Astrocyte (in vitro differentiated cells and primary cell): ENCODE results near the gene RIMBP2. TPM values are rescaled to one million over a fixed set of nuclear protein-coding genes. Genes with fewer than 3 reads are reported as not detected.

Source experiments
- DNase-seq: peaks from one replicate; pipeline ENCODE4 v3.0.0-alpha.2; 2010; ENCODE audit warnings: low read depth
- FAIRE-seq: peaks from 2 replicates; lab custom pipeline; 2011; peaks lifted over from hg19 to GRCh38; lab: Jason Lieb, UNC
- H2AFZ ChIP-seq: 2 replicates; pipeline ENCODE4 v1.6.0; 2012; ENCODE audit warnings: low read depth, low read length, inconsistent platforms
- H3K27ac ChIP-seq: 2 replicates; pipeline ENCODE4 v1.5.1; 2011; ENCODE audit warnings: low read depth, low read length, inconsistent platforms
- H3K27me3 ChIP-seq: 2 replicates; pipeline ENCODE4 v1.6.0; 2011; ENCODE audit warnings: low read length, inconsistent platforms; ENCODE audit not compliant: insufficient read depth
- H3K36me3 ChIP-seq: 2 replicates; pipeline ENCODE4 v1.5.1; 2011; ENCODE audit warnings: low read length, inconsistent platforms; ENCODE audit not compliant: insufficient read depth
- H3K4me1 ChIP-seq: 2 replicates; pipeline ENCODE4 v1.5.1; 2011; ENCODE audit warnings: low read length, inconsistent platforms; ENCODE audit not compliant: insufficient read depth
- H3K4me2 ChIP-seq: 2 replicates; pipeline ENCODE4 v1.6.0; 2012; ENCODE audit warnings: low read length, inconsistent platforms
- H3K4me3 ChIP-seq: 2 replicates; pipeline ENCODE4 v1.5.1; 2011; ENCODE audit warnings: low read depth, mild to moderate bottlenecking, low read length, inconsistent platforms; ENCODE audit not compliant: insufficient read depth
- H3K79me2 ChIP-seq: 2 replicates; pipeline ENCODE4 v1.6.0; 2012; ENCODE audit warnings: mild to moderate bottlenecking, low read length, inconsistent platforms; ENCODE audit not compliant: insufficient read depth
- H3K9ac ChIP-seq: 2 replicates; pipeline ENCODE4 v1.6.0; 2012; ENCODE audit warnings: mild to moderate bottlenecking, low read length, inconsistent platforms
- H3K9me3 ChIP-seq: 2 replicates; pipeline ENCODE4 v1.5.1; 2012; ENCODE audit warnings: low read depth, mild to moderate bottlenecking, low read length, inconsistent platforms; ENCODE audit not compliant: insufficient read depth
- H4K20me1 ChIP-seq: 2 replicates; pipeline ENCODE4 v1.6.0; 2012; ENCODE audit warnings: low read length, inconsistent platforms; ENCODE audit not compliant: insufficient read depth
- H3K27ac Mint-ChIP-seq: one replicate; pipeline ENCODE4 v1.8.0; 2021; ENCODE audit warnings: mild to moderate bottlenecking, mixed read lengths; ENCODE audit not compliant: unreplicated experiment
- H3K27me3 Mint-ChIP-seq: one replicate; pipeline ENCODE4 v1.8.0; 2021; ENCODE audit warnings: low read depth, mixed read lengths; ENCODE audit not compliant: unreplicated experiment
- H3K36me3 Mint-ChIP-seq: one replicate; pipeline ENCODE4 v1.8.0; 2021; ENCODE audit warnings: low read depth, mixed read lengths; ENCODE audit not compliant: unreplicated experiment
- H3K4me1 Mint-ChIP-seq: one replicate; pipeline ENCODE4 v1.8.0; 2021; ENCODE audit warnings: low read depth, mixed read lengths; ENCODE audit not compliant: unreplicated experiment
- H3K4me3 Mint-ChIP-seq: one replicate; pipeline ENCODE4 v1.8.0; 2021; ENCODE audit warnings: mild to moderate bottlenecking, moderate library complexity, mixed read lengths; ENCODE audit not compliant: unreplicated experiment
- H3K9me3 Mint-ChIP-seq: one replicate; pipeline ENCODE4 v1.8.0; 2021; ENCODE audit warnings: mild to moderate bottlenecking, mixed read lengths; ENCODE audit not compliant: unreplicated experiment
- EZH2 ChIP-seq: IDR thresholded peaks from 2 replicates; pipeline ENCODE4 v1.6.1; 2012; ENCODE audit warnings: mild to moderate bottlenecking, low read length, inconsistent platforms; ENCODE audit not compliant: insufficient read depth
- total RNA-seq: library from RNA; stranded (reverse); gene quantifications from 2 replicates; pipeline ENCODE4 v1.2.1, GENCODE V29; 2021
- TF ChIP-seq, protein P1 (sequence below): IDR thresholded peaks from 2 replicates; pipeline ENCODE4 v1.5.1; 2011; ENCODE audit warnings: low read depth, mild to moderate bottlenecking, inconsistent platforms, low read length, moderate library complexity; ENCODE audit not compliant: insufficient read depth

Gene RIMBP2
- total RNA-seq, 1 donor from 2014 or later = 2.2 TPM

DNA sequence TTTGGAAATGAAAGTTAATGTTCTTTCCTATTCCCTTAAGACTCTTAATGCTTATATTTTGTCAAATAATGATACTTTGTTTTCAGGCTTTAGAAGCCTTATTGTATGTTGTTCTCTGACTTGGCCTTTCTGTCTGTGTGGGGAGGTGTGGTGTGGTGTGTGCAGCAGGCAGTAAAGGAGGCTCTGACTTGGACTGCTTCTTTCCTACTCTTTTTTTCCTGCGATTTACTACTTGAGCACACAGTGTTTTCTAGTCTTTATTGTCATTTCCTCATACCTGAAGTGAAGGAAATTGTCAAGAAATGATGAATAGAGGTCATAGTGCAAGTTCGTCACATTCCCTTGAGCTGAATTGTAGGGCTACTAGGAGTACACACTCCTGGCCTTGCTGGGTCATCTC, 351.5 kb downstream of the RIMBP2 start:
- FAIRE-seq (no peak), DNase-seq (no peak)
- Mint-ChIP-seq H3K27me3 (no peaks in the 10 kb centered on the region), H3K27ac (no peak overlapping the region), H3K36me3 (no peaks in the 10 kb centered on the region), H3K4me1 (no peaks in the 10 kb centered on the region), H3K9me3 (peaks cover 3% of the 10 kb centered on the region), H3K4me3 (no peak overlapping the region)
- H3K9ac ChIP-seq = no peak overlapping the region
- no peak overlapping the region for H3K4me2 ChIP-seq
- H3K27ac ChIP-seq = no peak overlapping the region
- no peaks in the 10 kb centered on the region for H3K36me3 ChIP-seq
- no peaks in the 10 kb centered on the region for H3K4me1 ChIP-seq
- TF ChIP-seq, protein P1, sequence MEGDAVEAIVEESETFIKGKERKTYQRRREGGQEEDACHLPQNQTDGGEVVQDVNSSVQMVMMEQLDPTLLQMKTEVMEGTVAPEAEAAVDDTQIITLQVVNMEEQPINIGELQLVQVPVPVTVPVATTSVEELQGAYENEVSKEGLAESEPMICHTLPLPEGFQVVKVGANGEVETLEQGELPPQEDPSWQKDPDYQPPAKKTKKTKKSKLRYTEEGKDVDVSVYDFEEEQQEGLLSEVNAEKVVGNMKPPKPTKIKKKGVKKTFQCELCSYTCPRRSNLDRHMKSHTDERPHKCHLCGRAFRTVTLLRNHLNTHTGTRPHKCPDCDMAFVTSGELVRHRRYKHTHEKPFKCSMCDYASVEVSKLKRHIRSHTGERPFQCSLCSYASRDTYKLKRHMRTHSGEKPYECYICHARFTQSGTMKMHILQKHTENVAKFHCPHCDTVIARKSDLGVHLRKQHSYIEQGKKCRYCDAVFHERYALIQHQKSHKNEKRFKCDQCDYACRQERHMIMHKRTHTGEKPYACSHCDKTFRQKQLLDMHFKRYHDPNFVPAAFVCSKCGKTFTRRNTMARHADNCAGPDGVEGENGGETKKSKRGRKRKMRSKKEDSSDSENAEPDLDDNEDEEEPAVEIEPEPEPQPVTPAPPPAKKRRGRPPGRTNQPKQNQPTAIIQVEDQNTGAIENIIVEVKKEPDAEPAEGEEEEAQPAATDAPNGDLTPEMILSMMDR = no peak
- TF ChIP-seq EZH2 = no peak
- no peaks in the 10 kb centered on the region for H3K27me3 ChIP-seq
- H3K79me2 ChIP-seq = no peaks in the 10 kb centered on the region
- no peaks in the 10 kb centered on the region for H3K9me3 ChIP-seq
- no peak overlapping the region for H2AFZ ChIP-seq
- no peaks in the 10 kb centered on the region for H4K20me1 ChIP-seq
- no peak overlapping the region for H3K4me3 ChIP-seq

DNA sequence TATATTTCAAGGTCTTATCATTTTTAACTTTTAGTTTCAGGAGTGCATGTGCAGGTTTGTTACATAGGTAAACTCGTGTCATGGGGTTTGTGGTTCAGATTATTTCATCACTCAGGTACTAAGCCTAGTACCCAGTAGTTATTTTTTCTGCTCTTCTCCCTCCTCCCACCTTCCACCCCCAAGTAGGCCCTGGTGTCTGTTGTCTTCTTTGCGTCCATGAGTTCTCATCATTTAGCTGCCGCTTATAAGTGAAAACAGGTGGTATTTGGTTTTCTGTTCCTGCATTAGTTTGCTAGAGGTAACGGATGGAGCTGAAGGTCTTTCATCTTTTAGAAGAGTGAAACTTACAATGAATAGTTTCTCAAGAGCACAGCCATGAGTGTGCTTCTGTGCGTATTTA, 354.0 kb downstream of the RIMBP2 start:
- no peak overlapping the region for H3K27ac Mint-ChIP-seq
- H3K27me3 Mint-ChIP-seq = no peaks in the 10 kb centered on the region
- no peak for DNase-seq
- no peaks in the 10 kb centered on the region for H3K36me3 Mint-ChIP-seq
- no peaks in the 10 kb centered on the region for H3K4me1 ChIP-seq
- H3K4me2 ChIP-seq = no peak overlapping the region
- no peaks in the 10 kb centered on the region for H3K27me3 ChIP-seq
- no peaks in the 10 kb centered on the region for H3K9me3 ChIP-seq
- H3K4me1 Mint-ChIP-seq = no peaks in the 10 kb centered on the region
- H3K27ac ChIP-seq = no peak overlapping the region
- H3K4me3 ChIP-seq = no peak overlapping the region
- TF ChIP-seq, protein P1 = no peak
- no peak for TF ChIP-seq EZH2
- H3K36me3 ChIP-seq = no peaks in the 10 kb centered on the region
- H3K79me2 ChIP-seq = no peaks in the 10 kb centered on the region
- H3K9ac ChIP-seq = no peak overlapping the region
- FAIRE-seq = no peak
- peaks cover 5% of the 10 kb centered on the region for H3K9me3 Mint-ChIP-seq
- H2AFZ ChIP-seq = no peak overlapping the region
- H3K4me3 Mint-ChIP-seq = no peak overlapping the region
- no peaks in the 10 kb centered on the region for H4K20me1 ChIP-seq

DNA sequence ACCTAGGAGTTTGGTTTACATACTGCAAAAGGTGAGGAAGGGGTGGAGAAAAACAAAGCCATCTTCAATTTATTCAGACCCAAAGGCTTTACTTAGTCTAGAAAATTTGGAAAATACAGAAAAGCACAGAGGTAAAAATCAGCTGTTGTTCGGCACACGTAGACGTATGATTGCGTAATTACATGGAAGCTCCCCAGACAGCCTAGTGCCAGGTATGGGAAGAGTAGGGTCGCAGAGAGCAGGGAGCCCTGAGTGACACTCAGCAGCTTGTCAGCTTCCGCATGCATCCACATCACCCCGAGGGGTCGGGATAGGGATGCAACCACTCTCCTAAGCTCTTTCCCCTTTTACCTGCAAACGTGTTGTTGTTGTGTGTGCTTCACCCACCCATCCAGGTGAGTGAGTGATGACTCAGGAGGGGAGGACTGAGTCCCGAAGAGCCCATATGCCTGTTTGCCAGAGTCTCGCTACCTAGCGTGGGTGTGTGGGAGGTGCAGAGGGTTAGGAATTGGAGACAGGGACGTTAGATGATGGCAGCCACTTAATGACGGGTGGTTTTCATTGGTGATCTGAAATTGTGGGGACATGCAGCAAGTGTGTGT, 358.3 kb downstream of the RIMBP2 start:
- Histone ChIP-seq H3K4me1 (no peaks in the 10 kb centered on the region), H3K9ac (no peak overlapping the region), H3K4me3 (no peak overlapping the region), H3K27me3 (no peaks in the 10 kb centered on the region), H3K79me2 (no peaks in the 10 kb centered on the region), H3K4me2 (no peak overlapping the region), H3K9me3 (no peaks in the 10 kb centered on the region), H3K27ac (no peak overlapping the region), H3K36me3 (no peaks in the 10 kb centered on the region), H4K20me1 (no peaks in the 10 kb centered on the region), H2AFZ (no peak overlapping the region)
- Mint-ChIP-seq H3K27ac (no peak overlapping the region), H3K4me3 (no peak overlapping the region), H3K36me3 (no peaks in the 10 kb centered on the region), H3K4me1 (no peaks in the 10 kb centered on the region), H3K27me3 (no peaks in the 10 kb centered on the region), H3K9me3 (peaks cover 11% of the 10 kb centered on the region)
- TF ChIP-seq EZH2 = no peak
- TF ChIP-seq, protein P1 = no peak
- DNase-seq (no peak), FAIRE-seq (no peak)
